Progenitor cell of endocrine pancreas (in vitro differentiated cells): ENCODE measurements around the gene ZNF467. TPM values are rescaled to one million over a fixed set of nuclear protein-coding genes. Genes with fewer than 3 reads are reported as not detected.

ENCODE experiments used
- DNase-seq: peaks from one replicate; pipeline ENCODE4 v3.0.0; 2021; ENCODE audit warnings: low spot score; ENCODE audit not compliant: unreplicated experiment
- H3K27ac Mint-ChIP-seq: 2 replicates; pipeline ENCODE4 v1.8.0; 2021; ENCODE audit warnings: mild to moderate bottlenecking, moderate library complexity, mixed read lengths
- H3K27me3 Mint-ChIP-seq: 2 replicates; pipeline ENCODE4 v1.8.0; 2021; ENCODE audit warnings: mixed read lengths
- H3K36me3 Mint-ChIP-seq: 2 replicates; pipeline ENCODE4 v1.8.0; 2022; ENCODE audit warnings: mixed read lengths; ENCODE audit not compliant: insufficient read depth
- H3K4me1 Mint-ChIP-seq: 2 replicates; pipeline ENCODE4 v1.8.0; 2021; ENCODE audit warnings: low read depth, mixed read lengths
- H3K4me3 Mint-ChIP-seq: 2 replicates; pipeline ENCODE4 v1.8.0; 2021; ENCODE audit warnings: low read depth, mild to moderate bottlenecking, moderate library complexity, mixed read lengths
- H3K9me3 Mint-ChIP-seq: 2 replicates; pipeline ENCODE4 v1.8.0; 2021; ENCODE audit warnings: low read depth, mixed read lengths
- total RNA-seq: library from RNA; stranded (reverse); gene quantifications from 2 replicates; pipeline ENCODE4 v1.2.1, GENCODE V29; 2021
- TF ChIP-seq, protein P1 (sequence below): fragments of 200-600 bp; sonication (generic); IDR thresholded peaks from one replicate; pipeline ENCODE4 v1.5.0; 2021; ENCODE audit warnings: antibody characterized with exemption, mild to moderate bottlenecking; ENCODE audit not compliant: unreplicated experiment

ZNF467 gene
- total RNA-seq, 1 donor from 2014 or later: 16.1 TPM

DNA sequence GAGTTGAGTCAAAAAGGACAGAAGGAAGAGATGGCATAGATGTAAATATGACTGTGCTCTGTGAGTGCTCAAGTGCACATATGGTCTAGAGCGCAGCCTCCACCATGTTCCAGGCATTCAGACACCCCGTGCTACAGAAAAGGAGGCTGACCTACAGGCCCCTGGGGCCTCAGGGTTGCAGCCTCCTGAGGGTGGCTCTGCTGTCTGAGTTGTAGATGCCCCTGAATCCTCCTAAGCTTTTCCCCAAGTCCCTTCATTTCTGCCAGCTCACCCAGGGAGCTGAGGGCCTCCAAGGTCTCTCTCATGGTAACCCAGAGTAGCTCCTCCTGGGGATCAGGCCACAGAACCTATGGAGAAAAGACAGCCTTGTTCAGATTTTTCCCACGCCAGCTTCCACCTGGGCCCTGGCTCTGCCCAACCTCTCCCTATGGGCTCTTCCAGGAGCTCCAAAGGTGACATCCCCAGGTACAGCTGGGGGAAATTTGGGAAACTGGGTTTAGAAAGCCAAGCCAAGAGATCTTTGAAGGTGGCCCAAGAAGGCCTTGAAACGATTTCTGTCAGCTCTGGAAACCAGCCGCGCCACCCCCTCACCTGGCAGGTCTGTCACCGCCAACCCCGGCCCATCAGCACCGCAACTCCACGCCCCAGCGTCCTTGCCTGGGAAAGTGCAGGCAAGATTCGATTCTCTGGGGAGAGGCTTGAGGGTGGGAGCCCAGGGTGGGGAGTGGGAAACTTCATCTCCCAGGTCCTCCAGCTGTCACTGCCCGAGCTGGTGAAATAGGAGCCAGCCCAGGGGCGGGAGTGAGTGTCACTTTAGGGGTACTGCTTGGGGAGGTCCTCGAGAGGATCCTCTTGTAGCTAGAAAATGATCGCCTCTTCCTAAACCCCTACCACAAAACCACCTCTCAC, 2.4 kb downstream of the ZNF467 start:
- Mint-ChIP-seq H3K27ac (no peak overlapping the region), H3K27me3 (peaks cover 53% of the 10 kb centered on the region)
- DNase-seq: no peak

GRCh38 chr7:149769915-149770314, 3.5 kb downstream of the ZNF467 start:
- Mint-ChIP-seq H3K4me3 (no peak overlapping the region), H3K36me3 (peaks cover 27% of the 10 kb centered on the region), H3K27me3 (peaks cover 55% of the 10 kb centered on the region), H3K9me3 (no peaks in the 10 kb centered on the region), H3K27ac (no peak overlapping the region), H3K4me1 (peaks cover 12% of the 10 kb centered on the region)
- TF ChIP-seq, protein P1, sequence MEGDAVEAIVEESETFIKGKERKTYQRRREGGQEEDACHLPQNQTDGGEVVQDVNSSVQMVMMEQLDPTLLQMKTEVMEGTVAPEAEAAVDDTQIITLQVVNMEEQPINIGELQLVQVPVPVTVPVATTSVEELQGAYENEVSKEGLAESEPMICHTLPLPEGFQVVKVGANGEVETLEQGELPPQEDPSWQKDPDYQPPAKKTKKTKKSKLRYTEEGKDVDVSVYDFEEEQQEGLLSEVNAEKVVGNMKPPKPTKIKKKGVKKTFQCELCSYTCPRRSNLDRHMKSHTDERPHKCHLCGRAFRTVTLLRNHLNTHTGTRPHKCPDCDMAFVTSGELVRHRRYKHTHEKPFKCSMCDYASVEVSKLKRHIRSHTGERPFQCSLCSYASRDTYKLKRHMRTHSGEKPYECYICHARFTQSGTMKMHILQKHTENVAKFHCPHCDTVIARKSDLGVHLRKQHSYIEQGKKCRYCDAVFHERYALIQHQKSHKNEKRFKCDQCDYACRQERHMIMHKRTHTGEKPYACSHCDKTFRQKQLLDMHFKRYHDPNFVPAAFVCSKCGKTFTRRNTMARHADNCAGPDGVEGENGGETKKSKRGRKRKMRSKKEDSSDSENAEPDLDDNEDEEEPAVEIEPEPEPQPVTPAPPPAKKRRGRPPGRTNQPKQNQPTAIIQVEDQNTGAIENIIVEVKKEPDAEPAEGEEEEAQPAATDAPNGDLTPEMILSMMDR: no peak
- DNase-seq: no peak

More for the DNA sequence above, 2.4 kb downstream of the ZNF467 start:
- TF ChIP-seq, protein P1: no peak
- Mint-ChIP-seq H3K4me3 (peak overlapping the region; percentile 56), H3K36me3 (peaks cover 25% of the 10 kb centered on the region), H3K4me1 (peaks cover 7% of the 10 kb centered on the region), H3K9me3 (no peaks in the 10 kb centered on the region)

- peaks cover 54% of the 10 kb centered on the region for H3K27me3 Mint-ChIP-seq
Observed at GRCh38 chr7:149768931-149769330, 4.5 kb downstream of the ZNF467 start.

GRCh38 chr7:149767068-149767467, 6.3 kb downstream of the ZNF467 start:
- no peak overlapping the region for H3K27ac Mint-ChIP-seq
- H3K9me3 Mint-ChIP-seq: no peaks in the 10 kb centered on the region
- no peak overlapping the region for H3K4me3 Mint-ChIP-seq
- H3K36me3 Mint-ChIP-seq: peaks cover 27% of the 10 kb centered on the region
- DNase-seq: no peak
- peaks cover 11% of the 10 kb centered on the region for H3K4me1 Mint-ChIP-seq
- TF ChIP-seq, protein P1: no peak
- peaks cover 72% of the 10 kb centered on the region for H3K27me3 Mint-ChIP-seq

More at GRCh38 chr7:149768931-149769330, 4.5 kb downstream of the ZNF467 start:
- peaks cover 27% of the 10 kb centered on the region for H3K36me3 Mint-ChIP-seq
- no peak for DNase-seq
- TF ChIP-seq, protein P1: no peak
- H3K4me1 Mint-ChIP-seq: peaks cover 11% of the 10 kb centered on the region
- no peak overlapping the region for H3K27ac Mint-ChIP-seq
- no peak overlapping the region for H3K4me3 Mint-ChIP-seq
- H3K9me3 Mint-ChIP-seq: no peaks in the 10 kb centered on the region

DNA sequence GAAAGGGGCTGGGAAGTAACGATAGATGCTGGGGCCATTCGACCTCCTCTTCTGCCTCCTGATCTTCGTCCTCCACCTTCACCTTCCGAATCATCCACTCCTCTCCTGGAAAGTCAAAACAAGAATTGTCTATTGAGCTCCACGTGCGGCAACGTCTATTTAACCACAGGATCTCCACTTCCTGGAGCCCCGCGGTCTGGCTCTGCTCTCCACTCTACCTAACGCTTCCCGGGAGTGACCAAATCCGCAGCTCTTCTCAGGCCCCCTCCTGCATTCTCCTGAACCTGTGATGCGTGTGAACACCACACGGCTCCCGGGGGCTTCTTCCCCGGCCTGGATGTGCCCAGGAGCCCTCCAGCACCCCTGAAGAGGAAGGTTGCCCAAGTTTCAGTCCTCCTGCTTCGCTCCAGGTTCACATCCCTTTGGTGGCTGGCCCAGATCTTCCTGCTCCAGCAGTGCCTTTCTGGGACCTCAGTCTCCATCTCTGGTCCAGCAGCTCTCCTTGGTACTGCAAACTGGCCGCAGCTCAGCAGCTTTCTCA, 7.2 kb downstream of the ZNF467 start:
- Mint-ChIP-seq H3K9me3 (no peaks in the 10 kb centered on the region), H3K27ac (no peak overlapping the region), H3K36me3 (peaks cover 27% of the 10 kb centered on the region), H3K27me3 (peaks cover 78% of the 10 kb centered on the region), H3K4me3 (peak overlapping the region; percentile 27), H3K4me1 (peaks cover 11% of the 10 kb centered on the region)
- no peak for DNase-seq
- TF ChIP-seq, protein P1: no peak
